Esophagus (tissue), 2 donors: ENCODE measurements around the gene POMT2. TPM values are rescaled to one million over a fixed set of nuclear protein-coding genes. Genes with fewer than 3 reads are reported as not detected.

Experiments
- H3K27ac ChIP-seq, 2 donors: one replicate each; pipeline ENCODE4 v1.5.1; 2013; ENCODE audit warnings: low read depth in 2 of 2, mild to moderate bottlenecking in 2 of 2, inconsistent platforms in 1 of 2, low read length in 1 of 2, moderate library complexity in 1 of 2
- H3K27me3 ChIP-seq, 2 donors: one replicate each; pipeline ENCODE4 v1.6.1; 2013; ENCODE audit warnings: low read length in 2 of 2, control low read depth in 1 of 2, mild to moderate bottlenecking in 1 of 2; ENCODE audit not compliant: insufficient read depth in 2 of 2, control insufficient read depth in 1 of 2
- H3K36me3 ChIP-seq, 2 donors: one replicate each; pipeline ENCODE4 v1.6.1; 2013; ENCODE audit warnings: low read length in 1 of 2; ENCODE audit not compliant: control insufficient read depth in 2 of 2, insufficient read depth in 2 of 2
- H3K4me1 ChIP-seq, 2 donors: one replicate each; pipeline ENCODE4 v1.6.1; 2013; ENCODE audit warnings: low read length in 1 of 2; ENCODE audit not compliant: control insufficient read depth in 2 of 2, insufficient read depth in 2 of 2
- H3K4me3 ChIP-seq, 2 donors: one replicate each; pipeline ENCODE4 v1.5.1; 2013; ENCODE audit warnings: low read length in 2 of 2, mild to moderate bottlenecking in 2 of 2, low read depth in 1 of 2, moderate library complexity in 1 of 2
- H3K9me3 ChIP-seq, 2 donors: one replicate each; pipeline ENCODE4 v1.6.1; 2013; ENCODE audit warnings: mild to moderate bottlenecking in 2 of 2, low read depth in 1 of 2, low read length in 1 of 2, moderate library complexity in 1 of 2; ENCODE audit not compliant: control insufficient read depth in 2 of 2, insufficient read depth in 1 of 2
- WGBS, 2 donors: extraction: QIAGEN DNeasy Blood & Tissue Kit; methylation state at CpG; one replicate each; pipeline ENCODE4 v1.1.7; 2013; 5-methylcytosine and 5-hydroxymethylcytosine counted together
- polyA plus RNA-seq, 2 donors: library from polyadenylated mRNA; stranded (reverse); fragments of 200-250 nt; gene quantifications; one replicate each; pipeline ENCODE4 v1.2.3, GENCODE V29; 2013
- donor health status: healthy with polysubstance abuse.
- donor health status: Bipolar disorder and iron deficiency.

The POMT2 gene
- polyA plus RNA-seq, 2 donors: 5.8 to 11.5 TPM

- Histone ChIP-seq H3K9me3 (peaks cover 0 to 7% of the 10 kb centered on the region in 2 donors), H3K27me3 (peaks cover 0 to 5% of the 10 kb centered on the region in 2 donors)
- 89% methylated on average over 5 of the region's 5 CpGs for WGBS, 2 donors
Measured at GRCh38 chr14:77267937-77268699, 52.6 kb downstream of the POMT2 start.

GRCh38 chr14:77266336-77266735 is 54.3 kb downstream of the POMT2 start:
- no peak overlapping the region for H3K4me3 ChIP-seq
- WGBS, 2 donors: 79 to 87% methylated on average over 8 of the region's 8 CpGs
- no peak overlapping the region for H3K27ac ChIP-seq
- peaks cover 0 to 7% of the 10 kb centered on the region in 2 donors for H3K9me3 ChIP-seq
- H3K36me3 ChIP-seq: no peaks in the 10 kb centered on the region
- H3K27me3 ChIP-seq: peaks cover 0 to 5% of the 10 kb centered on the region in 2 donors
- peaks cover 3 to 4% of the 10 kb centered on the region in 2 donors for H3K4me1 ChIP-seq

More at GRCh38 chr14:77267937-77268699, 52.6 kb downstream of the POMT2 start:
- Histone ChIP-seq H3K27ac (no peak overlapping the region), H3K4me1 (peaks cover 3 to 5% of the 10 kb centered on the region in 2 donors), H3K36me3 (no peaks in the 10 kb centered on the region), H3K4me3 (no peak overlapping the region)

GRCh38 chr14:77265561-77266335 is 54.9 kb downstream of the POMT2 start:
- Histone ChIP-seq H3K27ac (no peak overlapping the region), H3K36me3 (no peaks in the 10 kb centered on the region), H3K9me3 (peaks cover 0 to 7% of the 10 kb centered on the region in 2 donors), H3K27me3 (peaks cover 0 to 5% of the 10 kb centered on the region in 2 donors), H3K4me1 (peaks cover 0 to 2% of the 10 kb centered on the region in 2 donors), H3K4me3 (no peak overlapping the region)
- WGBS, 2 donors: 72 to 78% methylated on average over 16 of the region's 16 CpGs

DNA sequence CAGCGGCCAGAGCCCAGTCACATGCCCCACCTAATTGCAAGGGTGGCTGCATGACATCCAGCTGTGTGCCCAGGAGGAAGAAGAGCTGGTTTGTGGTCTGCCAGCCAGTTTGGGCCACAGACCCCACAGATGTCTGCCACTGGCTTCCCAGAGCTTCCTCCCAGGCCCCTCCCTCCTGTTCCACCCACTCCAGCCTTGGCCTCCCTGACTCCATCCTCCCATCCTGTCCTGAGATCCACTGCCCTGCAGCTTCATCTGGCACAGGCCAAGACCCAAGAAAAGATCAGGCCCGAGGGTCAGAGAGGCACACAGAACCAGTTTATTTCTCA is 55.5 kb downstream of the POMT2 start:
- peaks cover 0 to 7% of the 10 kb centered on the region in 2 donors for H3K9me3 ChIP-seq
- H3K4me1 ChIP-seq: no peaks in the 10 kb centered on the region
- H3K4me3 ChIP-seq: no peak overlapping the region
- H3K36me3 ChIP-seq: no peaks in the 10 kb centered on the region
- peaks cover 0 to 5% of the 10 kb centered on the region in 2 donors for H3K27me3 ChIP-seq
- WGBS, 2 donors: 61 to 63% methylated on average over 2 of the region's 2 CpGs
- H3K27ac ChIP-seq: no peak overlapping the region

GRCh38 chr14:77264466-77265186 is 56.1 kb downstream of the POMT2 start:
- H3K27me3 ChIP-seq: no peaks in the 10 kb centered on the region
- no peaks in the 10 kb centered on the region for H3K4me1 ChIP-seq
- WGBS, 2 donors: 76 to 79% methylated on average over 16 of the region's 16 CpGs
- H3K27ac ChIP-seq: no peak overlapping the region
- peaks cover 0 to 7% of the 10 kb centered on the region in 2 donors for H3K9me3 ChIP-seq
- no peaks in the 10 kb centered on the region for H3K36me3 ChIP-seq
- no peak overlapping the region for H3K4me3 ChIP-seq

GRCh38 chr14:77260631-77261030 is 60.1 kb downstream of the POMT2 start:
- Histone ChIP-seq H3K27me3 (no peaks in the 10 kb centered on the region), H3K36me3 (no peaks in the 10 kb centered on the region), H3K9me3 (no peaks in the 10 kb centered on the region), H3K4me3 (no peak overlapping the region), H3K4me1 (peaks cover 0 to 2% of the 10 kb centered on the region in 2 donors), H3K27ac (no peak overlapping the region)
- WGBS, 2 donors: 47 to 56% methylated on average over 10 of the region's 10 CpGs

GRCh38 chr14:77260199-77260598 is 60.5 kb downstream of the POMT2 start:
- H3K36me3 ChIP-seq: no peaks in the 10 kb centered on the region
- H3K27ac ChIP-seq: no peak overlapping the region
- H3K4me3 ChIP-seq: no peak overlapping the region
- no peaks in the 10 kb centered on the region for H3K9me3 ChIP-seq
- H3K4me1 ChIP-seq: peaks cover 0 to 2% of the 10 kb centered on the region in 2 donors
- WGBS, 2 donors: 85 to 93% methylated on average over 11 of the region's 11 CpGs
- H3K27me3 ChIP-seq: no peaks in the 10 kb centered on the region

DNA sequence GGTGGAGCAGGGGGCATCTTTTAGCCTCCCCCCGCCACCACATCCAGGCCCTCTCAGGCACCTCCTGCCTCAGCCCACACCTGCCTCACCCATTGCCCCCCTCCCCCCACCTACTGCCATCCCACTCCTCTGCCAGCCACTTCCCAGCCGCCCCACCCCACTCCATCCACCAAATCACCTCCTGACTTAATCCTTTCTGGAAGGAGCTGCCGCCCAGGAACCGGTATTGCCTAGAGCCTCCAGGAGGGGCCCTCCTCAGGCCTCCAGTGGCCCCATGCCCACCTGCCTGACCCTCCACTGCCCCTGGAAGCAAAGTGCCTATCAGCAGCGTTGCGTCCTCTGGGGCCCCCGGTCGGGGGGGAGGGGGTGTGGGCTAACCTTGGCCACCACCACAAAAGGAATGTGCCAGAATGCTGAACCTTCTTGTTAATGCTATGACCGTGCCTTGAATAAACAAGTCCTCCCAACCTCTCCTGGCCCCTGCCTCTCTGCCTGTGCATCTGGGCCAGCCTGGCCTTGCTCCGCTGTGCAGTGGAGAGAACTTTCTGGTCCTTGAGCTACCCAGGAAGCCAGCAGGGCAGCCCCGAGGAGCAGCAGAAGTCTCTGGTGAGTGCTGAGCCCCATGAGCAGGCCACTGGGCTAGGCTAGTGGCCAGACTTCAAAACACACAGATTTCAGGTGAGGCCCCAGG is 61.5 kb downstream of the POMT2 start:
- Histone ChIP-seq H3K4me1 (peaks cover 0 to 2% of the 10 kb centered on the region in 2 donors), H3K9me3 (no peaks in the 10 kb centered on the region), H3K27me3 (no peaks in the 10 kb centered on the region), H3K36me3 (no peaks in the 10 kb centered on the region), H3K27ac (no peak overlapping the region), H3K4me3 (no peak overlapping the region)
- 48 to 54% methylated on average over 8 to 11 of the region's 11 CpGs for WGBS, 2 donors

DNA sequence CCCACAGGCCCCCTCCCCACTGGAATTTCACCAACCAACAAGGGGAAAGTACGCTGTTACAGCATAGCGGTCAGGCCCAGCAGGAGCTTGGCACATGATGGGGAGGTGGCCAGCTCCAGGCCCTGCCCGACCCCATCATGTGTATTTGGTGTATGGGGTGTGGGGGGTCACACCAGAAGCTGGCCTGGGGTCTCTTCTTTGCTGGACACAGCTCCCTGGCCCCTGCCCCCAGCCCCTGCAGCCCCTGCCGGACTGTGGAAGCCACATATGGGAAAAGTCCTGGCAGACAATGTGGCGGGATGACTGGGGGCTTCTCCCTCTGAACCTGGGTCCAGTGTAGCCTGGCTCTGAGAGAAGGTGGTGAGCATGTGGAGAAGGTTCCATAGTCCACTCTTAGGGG is 62.1 kb downstream of the POMT2 start:
- peaks cover 0 to 3% of the 10 kb centered on the region in 2 donors for H3K36me3 ChIP-seq
- peaks cover 0 to 2% of the 10 kb centered on the region in 2 donors for H3K4me1 ChIP-seq
- H3K27ac ChIP-seq: no peak overlapping the region
- H3K9me3 ChIP-seq: no peaks in the 10 kb centered on the region
- 85 to 89% methylated on average over 5 of the region's 5 CpGs for WGBS, 2 donors
- H3K27me3 ChIP-seq: no peaks in the 10 kb centered on the region
- no peak overlapping the region for H3K4me3 ChIP-seq
